Fibroblast of villous mesenchyme (primary cell): ENCODE data around the gene TRABD2A. TPM values are rescaled to one million over a fixed set of nuclear protein-coding genes. Genes with fewer than 3 reads are reported as not detected.

Experiments used
- DNase-seq: peaks from one replicate; pipeline ENCODE4 v3.0.0-alpha.2; 2010; ENCODE audit warnings: low read depth
- H3K4me3 ChIP-seq: 2 replicates; pipeline ENCODE4 v1.5.1; 2011; ENCODE audit warnings: low read depth, mild to moderate bottlenecking, low read length
- total RNA-seq: library from RNA; depleted of rRNA; stranded (reverse); fragments of >200 nt; gene quantifications from 2 replicates; pipeline ENCODE4 v1.2.3, GENCODE V29; 2012
- TF ChIP-seq, protein P1 (sequence below): IDR thresholded peaks from 2 replicates; pipeline ENCODE4 v1.5.1; 2012; ENCODE audit warnings: low read depth, mild to moderate bottlenecking, low read length; ENCODE audit not compliant: insufficient read depth

TRABD2A gene
- total RNA-seq, 1 donor: 1.7 TPM

DNA sequence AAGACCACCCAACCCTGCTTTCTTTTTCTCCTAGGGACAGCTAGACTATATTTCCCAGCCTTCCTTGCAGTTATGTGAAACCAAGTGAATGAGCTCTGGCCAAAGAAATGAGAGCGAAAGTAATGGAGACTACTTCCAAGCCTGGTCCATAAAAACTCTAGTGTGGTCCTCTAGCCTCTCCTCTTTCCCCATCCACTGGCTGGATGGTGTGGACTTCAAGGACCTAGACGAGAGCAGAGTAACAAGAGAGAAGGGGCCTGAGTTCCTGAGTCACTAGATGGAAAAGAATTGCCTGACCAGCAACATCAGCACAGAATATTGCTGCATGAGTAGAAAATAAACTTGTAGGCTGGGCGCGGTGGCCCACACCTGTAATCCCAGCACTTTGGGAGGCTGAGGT, 21.6 kb upstream of the TRABD2A start:
- TF ChIP-seq, protein P1, sequence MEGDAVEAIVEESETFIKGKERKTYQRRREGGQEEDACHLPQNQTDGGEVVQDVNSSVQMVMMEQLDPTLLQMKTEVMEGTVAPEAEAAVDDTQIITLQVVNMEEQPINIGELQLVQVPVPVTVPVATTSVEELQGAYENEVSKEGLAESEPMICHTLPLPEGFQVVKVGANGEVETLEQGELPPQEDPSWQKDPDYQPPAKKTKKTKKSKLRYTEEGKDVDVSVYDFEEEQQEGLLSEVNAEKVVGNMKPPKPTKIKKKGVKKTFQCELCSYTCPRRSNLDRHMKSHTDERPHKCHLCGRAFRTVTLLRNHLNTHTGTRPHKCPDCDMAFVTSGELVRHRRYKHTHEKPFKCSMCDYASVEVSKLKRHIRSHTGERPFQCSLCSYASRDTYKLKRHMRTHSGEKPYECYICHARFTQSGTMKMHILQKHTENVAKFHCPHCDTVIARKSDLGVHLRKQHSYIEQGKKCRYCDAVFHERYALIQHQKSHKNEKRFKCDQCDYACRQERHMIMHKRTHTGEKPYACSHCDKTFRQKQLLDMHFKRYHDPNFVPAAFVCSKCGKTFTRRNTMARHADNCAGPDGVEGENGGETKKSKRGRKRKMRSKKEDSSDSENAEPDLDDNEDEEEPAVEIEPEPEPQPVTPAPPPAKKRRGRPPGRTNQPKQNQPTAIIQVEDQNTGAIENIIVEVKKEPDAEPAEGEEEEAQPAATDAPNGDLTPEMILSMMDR: no peak
- no peak overlapping the region for H3K4me3 ChIP-seq
- DNase-seq: no peak

GRCh38 chr2:84901593-84902120, 20.8 kb upstream of the TRABD2A start:
- TF ChIP-seq, protein P1: no peak
- H3K4me3 ChIP-seq: no peak overlapping the region
- DNase-seq: peak; percentile 64

DNA sequence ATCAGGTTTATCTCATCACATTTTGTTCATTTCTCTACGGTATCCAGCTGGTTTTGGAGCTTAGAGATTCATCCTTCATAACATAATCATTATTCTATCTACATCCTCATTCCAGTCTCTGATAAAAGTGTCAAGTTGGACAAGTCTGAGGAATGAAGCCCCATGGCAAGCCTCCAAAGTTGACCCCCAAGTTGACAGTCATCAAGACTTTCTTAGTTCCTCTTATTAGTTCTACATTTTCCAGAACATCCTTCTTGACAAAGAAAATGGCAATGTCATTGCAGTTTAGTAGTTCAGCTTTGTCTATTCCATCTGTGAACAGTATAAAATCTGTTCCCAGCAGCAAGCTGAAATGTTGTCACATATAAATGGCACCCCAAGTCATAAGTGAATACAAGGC, 20.1 kb upstream of the TRABD2A start:
- no peak overlapping the region for H3K4me3 ChIP-seq
- no peak for DNase-seq
- TF ChIP-seq, protein P1: no peak

DNA sequence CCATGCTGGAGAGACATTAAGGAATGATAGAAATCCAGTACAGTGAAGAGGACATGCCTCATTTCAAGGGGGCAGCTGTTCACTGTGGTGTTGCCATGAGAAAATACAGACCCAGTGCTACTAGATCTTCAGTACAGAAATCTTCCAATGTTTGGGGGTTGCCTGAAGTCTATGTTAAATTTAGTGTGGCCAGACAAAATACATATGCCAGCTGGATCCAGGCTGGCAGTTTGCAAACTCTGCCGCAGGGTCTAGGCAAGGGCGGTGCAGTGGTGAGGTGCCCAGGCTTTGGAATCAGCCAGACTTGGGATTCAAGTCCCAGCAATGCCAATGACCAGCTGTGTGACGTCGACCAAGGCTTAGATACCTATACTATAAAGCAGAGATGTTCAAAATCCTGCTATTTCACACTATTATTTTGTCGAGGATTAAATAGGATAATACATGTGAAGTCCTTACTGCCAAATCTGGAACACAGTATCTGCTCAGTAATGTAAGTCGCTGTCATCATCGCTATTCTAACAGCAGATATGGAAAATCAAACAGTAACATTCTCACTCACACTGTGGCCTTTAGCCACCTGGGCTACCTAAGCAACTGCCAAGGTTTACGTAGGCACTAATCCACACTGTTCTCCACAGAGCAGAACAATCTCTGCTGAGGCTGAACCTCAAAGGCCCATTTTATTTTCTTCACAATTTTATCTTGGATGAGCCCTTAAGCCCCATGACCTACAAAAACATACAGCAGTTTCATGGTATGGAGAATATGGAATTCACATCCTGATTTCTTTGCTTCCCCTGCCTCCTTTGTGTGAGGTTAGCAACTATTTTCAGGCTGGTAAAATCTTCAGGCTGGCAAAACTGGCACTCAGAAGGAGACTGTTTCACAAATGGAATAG, 18.7 kb upstream of the TRABD2A start:
- TF ChIP-seq, protein P1: no peak
- H3K4me3 ChIP-seq: no peak overlapping the region
- no peak for DNase-seq

GRCh38 chr2:84897773-84898172, 16.9 kb upstream of the TRABD2A start:
- DNase-seq: no peak
- H3K4me3 ChIP-seq: no peak overlapping the region
- TF ChIP-seq, protein P1: no peak

DNA sequence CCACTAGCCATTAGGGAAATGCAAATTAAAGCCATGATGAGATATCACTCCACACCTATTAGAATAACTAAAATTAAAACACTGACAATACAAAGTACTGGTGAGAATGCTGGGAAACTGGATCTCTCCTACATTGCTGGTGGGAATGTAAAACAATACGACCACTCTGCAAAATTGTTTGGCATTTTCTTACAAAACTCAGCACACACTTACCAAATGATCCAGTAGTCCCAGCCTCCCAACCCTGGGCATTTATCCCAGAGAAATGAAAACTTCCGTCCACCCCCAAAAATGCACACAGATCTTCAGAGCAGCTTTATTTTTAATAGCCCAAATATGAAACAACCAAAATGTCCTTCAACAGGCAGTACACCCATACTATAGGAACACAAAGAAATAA, 15.7 kb upstream of the TRABD2A start:
- TF ChIP-seq, protein P1: no peak
- H3K4me3 ChIP-seq: no peak overlapping the region
- no peak for DNase-seq
